GM18507 (cell line): Measurements from ENCODE around the gene NUP54.
A peak's percentile ranks its signal among the peaks of the same experiment; 100 is the strongest.

ENCODE experiments used
- DNase-seq: peaks from one replicate; pipeline ENCODE4 v3.0.0; 2011; ENCODE audit warnings: low read depth; ENCODE audit not compliant: insufficient read length; ENCODE audit errors: extremely low spot score
- FAIRE-seq: peaks from 2 replicates; lab custom pipeline; 2011; peaks lifted over from hg19 to GRCh38; lab: Jason Lieb, UNC

NUP54 gene

GRCh38 chr4:76148142-76148865 lies at the start of gene NUP54:
Gene NUP54, minus strand, starts transcription at chr4:76148397. Its CDS starts 23 bp downstream, at chr4:76148374.
- FAIRE-seq, result peak; percentile 98
- peak; percentile 85 for DNase-seq

DNA sequence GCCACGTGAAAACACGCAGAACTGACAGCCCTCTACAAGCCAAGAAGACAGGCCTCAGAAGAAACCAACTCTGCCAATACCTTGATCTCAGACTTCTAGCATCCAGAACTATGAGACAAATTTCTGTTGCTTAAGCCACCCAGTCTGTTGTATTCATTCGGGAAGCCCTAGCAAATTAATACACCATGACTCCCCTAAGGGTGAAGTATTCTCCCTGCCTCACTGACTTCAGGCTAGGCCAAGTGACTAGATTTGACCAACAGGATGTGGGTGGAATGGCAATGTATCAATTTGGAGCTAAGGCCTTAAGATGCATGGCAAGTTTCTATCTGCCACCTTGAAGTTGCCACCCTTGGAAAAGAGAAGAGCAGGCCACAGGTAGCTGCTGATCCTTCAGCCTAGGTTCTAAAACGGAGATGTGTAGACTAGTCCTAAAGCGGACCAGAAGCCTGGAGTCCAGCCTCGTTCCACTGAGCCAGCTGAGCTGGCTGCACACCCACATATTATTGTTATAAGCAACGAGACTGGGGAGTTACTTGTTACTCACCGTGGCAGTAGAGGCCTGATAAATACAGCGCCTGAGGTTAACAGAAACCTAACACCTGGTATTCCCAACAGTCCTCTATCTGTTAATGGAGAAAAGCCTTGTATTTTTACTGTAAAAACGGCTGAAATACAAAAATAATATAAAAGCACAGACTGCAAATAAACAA lies 49.0 kb upstream of the NUP54 start:
- FAIRE-seq, result peak; percentile 53
- DNase-seq, result no peak

GRCh38 chr4:76196376-76196775 lies 48.2 kb upstream of the NUP54 start:
- no peak for FAIRE-seq
- DNase-seq, result no peak

DNA sequence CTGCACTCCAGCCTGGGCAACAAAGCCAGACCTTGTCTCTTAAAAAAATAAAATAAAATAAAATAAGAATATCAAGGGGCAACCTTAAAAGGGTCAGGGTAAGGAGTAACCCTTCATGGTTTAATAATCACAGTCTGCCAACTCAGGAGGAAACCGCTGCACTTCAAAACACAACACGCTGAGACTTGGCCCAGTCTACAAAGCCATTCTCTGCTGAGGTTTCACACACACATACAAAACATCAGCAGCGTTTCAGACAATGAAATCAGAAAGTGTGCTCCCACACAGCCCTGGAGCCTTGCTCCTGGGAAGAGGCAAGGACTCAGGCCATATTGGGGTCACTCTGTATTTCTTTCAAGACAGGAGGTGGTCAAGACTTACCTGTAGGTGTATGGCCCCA lies 47.1 kb upstream of the NUP54 start:
- DNase-seq (no peak), FAIRE-seq (no peak)

- no peak for FAIRE-seq
- DNase-seq, result no peak
Observed at GRCh38 chr4:76194325-76194724, 46.1 kb upstream of the NUP54 start.

DNA sequence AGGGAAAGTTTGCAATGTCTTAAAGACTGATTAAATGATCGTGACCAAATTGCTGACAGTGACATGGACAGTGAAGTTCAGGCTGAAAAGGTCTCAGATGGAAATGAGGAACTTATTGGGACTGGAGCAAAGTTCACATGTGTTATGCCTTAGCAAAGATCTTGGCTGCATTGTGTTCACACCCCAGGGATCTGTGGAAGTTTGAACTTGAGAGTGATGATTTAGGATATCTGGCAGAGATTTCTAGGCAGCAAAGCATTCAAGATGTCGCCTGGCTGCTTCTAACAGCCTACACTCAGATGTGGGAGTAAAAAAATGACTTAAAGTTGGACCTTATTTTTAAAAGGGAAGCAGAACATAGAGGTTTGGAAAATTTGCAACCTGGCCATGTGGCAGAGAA lies 44.0 kb upstream of the NUP54 start:
- DNase-seq (no peak), FAIRE-seq (no peak)

DNA sequence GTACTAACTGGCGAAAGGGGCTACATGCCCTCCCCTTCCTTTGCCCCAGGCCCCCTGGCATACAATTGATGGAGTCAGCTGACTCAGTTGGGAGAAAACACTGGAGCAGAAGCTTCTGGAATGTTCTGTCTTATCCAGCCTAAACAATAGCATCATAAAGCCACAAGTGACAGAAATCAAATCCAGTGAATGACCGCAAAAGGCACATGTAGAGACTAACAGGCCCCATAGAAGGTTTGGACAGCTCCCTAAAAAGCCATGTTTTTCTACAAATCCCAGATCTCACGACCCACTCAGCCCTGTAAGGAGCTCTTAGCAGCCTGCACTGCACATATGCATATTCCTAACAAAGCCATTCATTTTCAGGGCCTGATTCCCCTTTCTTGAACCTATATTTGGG lies 40.4 kb upstream of the NUP54 start:
- DNase-seq, result no peak
- FAIRE-seq, result no peak

DNA sequence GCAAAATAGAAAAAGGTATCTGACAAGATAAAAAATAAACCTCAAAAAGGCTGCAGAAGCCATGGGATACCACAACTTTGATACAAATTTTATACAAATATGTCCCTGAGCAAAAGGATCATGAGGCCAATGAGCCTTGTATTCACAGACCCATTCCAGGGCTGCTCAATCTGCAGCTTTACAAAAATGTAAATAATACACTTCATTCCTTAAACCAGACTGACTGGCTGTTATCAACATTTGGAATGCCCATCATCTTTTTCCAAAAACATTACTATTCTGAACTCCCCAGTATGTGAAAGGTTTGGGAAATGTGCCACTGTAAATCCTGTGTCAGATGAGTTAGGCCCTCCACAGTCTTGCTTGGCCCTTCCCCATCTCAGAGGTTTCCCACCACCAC lies 40.0 kb upstream of the NUP54 start:
- FAIRE-seq, result no peak
- no peak for DNase-seq

GRCh38 chr4:76187152-76187551 lies 39.0 kb upstream of the NUP54 start:
- DNase-seq, result no peak
- FAIRE-seq, result no peak

DNA sequence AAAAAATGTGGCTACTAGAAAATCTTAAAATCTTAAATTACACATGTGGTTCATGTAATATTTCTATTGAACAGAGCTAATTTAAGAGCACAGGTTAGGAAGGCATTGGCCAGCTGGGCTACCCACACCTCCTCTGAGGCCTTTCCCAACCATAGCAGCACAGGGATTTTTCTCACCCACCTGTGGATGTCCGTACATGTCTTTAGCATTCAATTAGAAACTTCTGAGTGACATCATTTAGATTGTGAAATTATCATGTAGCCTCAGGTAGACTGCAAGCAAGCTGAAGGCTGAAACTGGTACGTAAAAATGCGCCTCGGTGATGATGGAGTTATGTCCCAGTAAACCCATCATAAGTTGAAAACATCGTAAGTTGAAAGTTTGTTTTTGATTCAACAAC lies 34.3 kb upstream of the NUP54 start:
- FAIRE-seq (no peak), DNase-seq (no peak)

- FAIRE-seq (peak; percentile 83), DNase-seq (peak; percentile 45)
Observed at GRCh38 chr4:76179398-76180318, 31.5 kb upstream of the NUP54 start.

GRCh38 chr4:76178296-76178695 lies 30.1 kb upstream of the NUP54 start:
- FAIRE-seq, result no peak
- DNase-seq, result no peak

GRCh38 chr4:76177709-76178108 lies 29.5 kb upstream of the NUP54 start:
- FAIRE-seq, result no peak
- no peak for DNase-seq

GRCh38 chr4:76175336-76175735 lies 27.1 kb upstream of the NUP54 start:
- no peak for DNase-seq
- no peak for FAIRE-seq

GRCh38 chr4:76174216-76174615 lies 26.0 kb upstream of the NUP54 start:
- no peak for FAIRE-seq
- DNase-seq, result no peak

DNA sequence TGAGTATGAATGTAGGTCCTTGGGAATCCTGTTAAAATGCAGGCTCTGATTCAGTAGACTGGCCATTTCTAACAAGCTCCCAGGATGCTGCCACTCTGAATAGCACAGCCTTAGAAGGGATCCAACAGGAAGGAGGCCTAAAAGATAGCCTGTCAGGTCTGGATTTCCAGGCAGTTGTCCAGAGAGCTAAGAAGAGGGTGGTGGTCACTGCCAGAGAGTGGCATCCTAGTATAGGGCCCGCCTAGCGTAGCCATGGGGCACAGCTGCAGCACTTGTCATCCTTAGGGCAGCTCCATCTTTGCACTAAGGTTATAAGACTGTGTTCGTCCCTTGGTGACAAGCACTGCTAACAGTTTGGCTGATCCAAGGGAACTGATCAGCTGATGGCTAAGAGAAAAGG lies 20.5 kb upstream of the NUP54 start:
- DNase-seq (no peak), FAIRE-seq (no peak)

- DNase-seq (no peak), FAIRE-seq (no peak)
Observed at GRCh38 chr4:76166480-76166879, 18.3 kb upstream of the NUP54 start.

- FAIRE-seq (no peak), DNase-seq (no peak)
Observed at GRCh38 chr4:76160355-76160754, 12.2 kb upstream of the NUP54 start.

DNA sequence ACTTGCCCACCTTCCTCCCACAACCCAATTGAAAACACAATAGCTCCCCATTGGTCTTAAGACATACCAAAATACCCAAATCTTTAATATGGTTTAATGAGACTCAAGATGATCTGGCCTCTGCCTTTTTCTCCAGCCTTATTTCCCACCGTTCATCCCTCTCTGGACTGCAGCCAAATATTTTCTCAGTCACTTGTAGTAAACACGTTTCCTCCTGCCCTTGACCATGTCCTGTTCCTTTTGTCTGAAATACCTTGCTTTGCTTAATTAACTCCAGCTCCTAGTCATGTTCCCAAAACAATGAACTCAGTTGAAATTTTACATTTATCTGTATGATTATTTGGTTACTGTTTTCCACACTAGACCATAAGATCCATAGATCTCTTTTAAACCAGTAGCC lies 8.4 kb upstream of the NUP54 start:
- no peak for FAIRE-seq
- DNase-seq, result no peak

DNA sequence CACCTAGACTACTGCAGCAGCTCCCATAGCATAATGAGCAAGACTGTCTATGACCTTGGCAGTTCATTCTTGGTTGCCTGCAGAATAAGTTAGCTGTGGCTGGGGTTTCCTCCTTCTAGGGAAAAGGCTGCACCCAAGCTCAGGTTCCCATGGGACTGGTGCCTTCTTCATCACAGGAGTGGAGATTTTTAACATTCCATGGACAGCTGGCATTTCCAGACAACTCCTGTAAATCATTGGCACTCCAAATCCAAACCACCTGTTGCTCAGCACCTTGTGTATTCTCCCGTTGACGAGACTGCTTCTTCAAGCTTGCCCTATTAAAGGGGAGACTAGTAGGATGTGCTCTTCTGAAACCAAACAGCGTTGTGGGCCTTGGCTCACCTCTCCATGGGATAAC lies 7.8 kb upstream of the NUP54 start:
- FAIRE-seq, result no peak
- DNase-seq, result no peak
